ENCODE measurements around the gene SIK2. TPM values are rescaled to one million over a fixed set of nuclear protein-coding genes. Genes with fewer than 3 reads are reported as not detected.

SIK2 gene
- total RNA-seq = 17.8 TPM

GRCh38 chr11:111601979-111602864 lies at the start of gene SIK2:
SIK2 (plus strand) TSS chr11:111602449; CDS start chr11:111602564, 115 bp downstream.

GRCh38 chr11:111765984-111766833 lies 164.0 kb downstream of the SIK2 start, which contains the start of gene PPP2R1B:
PPP2R1B (minus strand) TSS chr11:111766389; CDS start chr11:111766361, 28 bp downstream.

Other genes starting within 250 kb of the SIK2 start
- gene POU2AF1, start 223.2 kb upstream of the SIK2 start, total RNA-seq = not detected
- not detected for gene BTG4, start 90.1 kb upstream of the SIK2 start, total RNA-seq
- 1.3 TPM for gene HOATZ, start 87.7 kb upstream of the SIK2 start, total RNA-seq
- 3.1 TPM for gene LAYN, start 61.7 kb upstream of the SIK2 start, total RNA-seq
- 24.4 TPM for gene PPP2R1B, start 163.9 kb downstream of the SIK2 start, total RNA-seq